Neural cell (in vitro differentiated cells): Measurements from ENCODE around the gene CD14. TPM values are rescaled to one million over a fixed set of nuclear protein-coding genes. Genes with fewer than 3 reads are reported as not detected.
"Not testable (repeated sequence)": the region's sequence is repeated elsewhere in the genome, so short reads cannot be mapped to it uniquely, and the experiment has no call there.

Experiments
- H2AFZ ChIP-seq: fragments of 200-600, 300-800 bp; sonication (generic), shearing (Covaris generic); 2 replicates; pipeline ENCODE4 v1.6.0; 2014; ENCODE audit warnings: low read depth, mild to moderate bottlenecking, antibody characterized with exemption, low read length, moderate library complexity
- H3F3A ChIP-seq: fragments of 200-600 bp; shearing (Covaris generic); 2 replicates; pipeline ENCODE4 v1.6.1; 2016; ENCODE audit warnings: mild to moderate bottlenecking, moderate library complexity, mixed read lengths, antibody characterized with exemption, low read length; ENCODE audit not compliant: insufficient read depth, poor library complexity, severe bottlenecking
- H3K27ac ChIP-seq: fragments of 200-600, 300-800 bp; sonication (generic), shearing (Covaris generic); 2 replicates; pipeline ENCODE4 v1.5.1; 2014; ENCODE audit warnings: mild to moderate bottlenecking, low read length, moderate library complexity
- H3K27me3 ChIP-seq: fragments of 300-800, 200-600 bp; sonication (generic), shearing (Covaris generic); 2 replicates; pipeline ENCODE4 v1.6.0; 2014; ENCODE audit warnings: mild to moderate bottlenecking, low read depth, low read length, moderate library complexity; ENCODE audit not compliant: insufficient read depth
- H3K36me3 ChIP-seq: fragments of 300-800, 200-600 bp; sonication (generic), shearing (Covaris generic); 2 replicates; pipeline ENCODE4 v1.5.1; 2014; ENCODE audit warnings: mild to moderate bottlenecking, antibody characterized with exemption, low read length, moderate library complexity; ENCODE audit not compliant: insufficient read depth
- H3K4me2 ChIP-seq: fragments of 300-800, 200-600 bp; sonication (generic), shearing (Covaris generic); 2 replicates; pipeline ENCODE4 v1.6.0; 2014; ENCODE audit warnings: mild to moderate bottlenecking, low read length
- H3K4me3 ChIP-seq: fragments of 300-800, 200-600 bp; sonication (generic), shearing (Covaris generic); 2 replicates; pipeline ENCODE4 v1.5.1; 2014; ENCODE audit warnings: mild to moderate bottlenecking, low read length, moderate library complexity
- H3K79me2 ChIP-seq: fragments of 200-600 bp; shearing (Covaris generic); replicated peaks from 2 replicates; pipeline ENCODE4 v1.6.0; 2014; ENCODE audit warnings: mild to moderate bottlenecking, low read length, moderate library complexity; ENCODE audit not compliant: insufficient read depth
- H3K9ac ChIP-seq: fragments of 300-800, 200-600 bp; sonication (generic), shearing (Covaris generic); 2 replicates; pipeline ENCODE4 v1.6.1; 2016; ENCODE audit warnings: mild to moderate bottlenecking, low read length, mixed read lengths
- H3K9me2 ChIP-seq: fragments of 200-600 bp; shearing (Covaris generic); 2 replicates; pipeline ENCODE4 v1.6.1; 2016; ENCODE audit warnings: mild to moderate bottlenecking, low read length, mixed read lengths; ENCODE audit not compliant: insufficient read depth
- H3K9me3 ChIP-seq: fragments of 200-600, 300-800 bp; sonication (generic), shearing (Covaris generic); 2 replicates; pipeline ENCODE4 v1.6.1; 2016; ENCODE audit warnings: mild to moderate bottlenecking, mixed run types, low read length, moderate library complexity, mixed read lengths
- H4K20me1 ChIP-seq: fragments of 200-600 bp; shearing (Covaris generic); 2 replicates; pipeline ENCODE4 v1.6.1; 2016; ENCODE audit warnings: mild to moderate bottlenecking, mixed run types; ENCODE audit not compliant: insufficient read depth
- CTCF ChIP-seq: fragments of 450-650 bp; IDR thresholded peaks from 2 replicates; pipeline ENCODE4 v1.5.1; 2014; ENCODE audit warnings: antibody characterized with exemption, mild to moderate bottlenecking, moderate library complexity; ENCODE audit not compliant: poor library complexity, severe bottlenecking
- EP300 ChIP-seq: fragments of 450-650 bp; conservative IDR thresholded peaks from 2 replicates; pipeline ENCODE4 v1.6.1; 2014; ENCODE audit warnings: antibody characterized with exemption, mild to moderate bottlenecking, moderate library complexity; ENCODE audit not compliant: poor library complexity, severe bottlenecking
- EZH2 ChIP-seq: fragments of 200-600, 300-800 bp; shearing (Covaris generic), sonication (generic); IDR thresholded peaks from 2 replicates; pipeline ENCODE4 v1.6.1; 2014; ENCODE audit warnings: antibody characterized with exemption, low read length, borderline replicate concordance, mild to moderate bottlenecking; ENCODE audit not compliant: insufficient read depth, poor library complexity, severe bottlenecking
- MXI1 ChIP-seq: fragments of 450-650 bp; conservative IDR thresholded peaks from 2 replicates; pipeline ENCODE4 v1.6.1; 2014; ENCODE audit warnings: antibody characterized with exemption, mild to moderate bottlenecking; ENCODE audit not compliant: poor library complexity, severe bottlenecking
- POLR2AphosphoS5 ChIP-seq: IDR thresholded peaks from 2 replicates; pipeline ENCODE4 v1.6.1; 2012
- RAD21 ChIP-seq: fragments of 450-650 bp; conservative IDR thresholded peaks from 2 replicates; pipeline ENCODE4 v1.6.1; 2014; ENCODE audit warnings: antibody characterized with exemption, mild to moderate bottlenecking, moderate library complexity
- REST ChIP-seq: IDR thresholded peaks from 2 replicates; pipeline ENCODE4 v1.6.1; 2012; ENCODE audit warnings: borderline replicate concordance
- SMC3 ChIP-seq: fragments of 450-650 bp; conservative IDR thresholded peaks from 2 replicates; pipeline ENCODE4 v1.6.1; 2014; ENCODE audit warnings: antibody characterized with exemption, mild to moderate bottlenecking, moderate library complexity; ENCODE audit not compliant: poor library complexity
- TAF1 ChIP-seq: IDR thresholded peaks from 2 replicates; pipeline ENCODE4 v1.6.1; 2012; ENCODE audit warnings: low read depth
- polyA plus RNA-seq: library from polyadenylated mRNA; depleted of rRNA; stranded (reverse); fragments of >200 nt; gene quantifications from 2 replicates; pipeline ENCODE4 v1.2.3, GENCODE V29; 2014

Gene CD14
- polyA plus RNA-seq, 1 donor from 2014 or later = 1.5 TPM

- Histone ChIP-seq H3K9me2 (no peaks in the 10 kb centered on the region), H3K27me3 (no peaks in the 10 kb centered on the region), H3K9ac (no peak overlapping the region), H3K9me3 (no peaks in the 10 kb centered on the region), H3F3A (no peaks in the 10 kb centered on the region), H2AFZ (no peak overlapping the region), H3K36me3 (no peaks in the 10 kb centered on the region), H3K27ac (no peak overlapping the region), H3K4me3 (no peak overlapping the region), H3K79me2 (peaks cover 6% of the 10 kb centered on the region), H4K20me1 (no peaks in the 10 kb centered on the region), H3K4me2 (no peak overlapping the region)
- no peak for TF ChIP-seq EZH2
- no peak for TF ChIP-seq CTCF
- TF ChIP-seq MXI1 = no peak
- no peak for TF ChIP-seq SMC3
- no peak for TF ChIP-seq POLR2AphosphoS5
- no peak for TF ChIP-seq RAD21
- no peak for TF ChIP-seq REST
- TF ChIP-seq TAF1 = no peak
- no peak for TF ChIP-seq EP300
Observed at GRCh38 chr5:140641716-140642115, 8.7 kb upstream of the CD14 start.

- Histone ChIP-seq H3K9ac (peak within 1 kb of the TSS; percentile 67), H3K9me2 (no peaks in the 10 kb centered on the region), H2AFZ (peak within 1 kb of the TSS; percentile 51), H3K36me3 (no peaks in the 10 kb centered on the region), H3K79me2 (no peaks in the 10 kb centered on the region), H3K4me3 (peak within 1 kb of the TSS; percentile 81), H3K27ac (peak within 1 kb of the TSS; percentile 44), H4K20me1 (no peaks in the 10 kb centered on the region), H3F3A (no peaks in the 10 kb centered on the region), H3K27me3 (no peaks in the 10 kb centered on the region), H3K9me3 (no peaks in the 10 kb centered on the region), H3K4me2 (peak within 1 kb of the TSS; percentile 70)
- TF ChIP-seq SMC3 (peak; percentile 22), POLR2AphosphoS5 (peak; percentile 62), REST (no peak), EP300 (no peak), CTCF (peak; percentile 63), EZH2 (no peak), MXI1 (peak; percentile 84)
Observed at GRCh38 chr5:140639148-140639981, 6.4 kb upstream of the CD14 start, which contains the start of gene TMCO6. TMCO6 (plus strand) TSS chr5:140639451; CDS start chr5:140639528, 77 bp downstream.

GRCh38 chr5:140638898-140639147 is 5.8 kb upstream of the CD14 start:
- not testable (repeated sequence) for H3K79me2 ChIP-seq, H3K27me3 ChIP-seq, H3K4me2 ChIP-seq, H3K36me3 ChIP-seq, H4K20me1 ChIP-seq, H2AFZ ChIP-seq, H3K9ac ChIP-seq, H3K9me2 ChIP-seq, H3K9me3 ChIP-seq, H3K27ac ChIP-seq, H3F3A ChIP-seq
- peak overlapping the region; percentile 81 for H3K4me3 ChIP-seq
